Esophagus muscularis mucosa (tissue), 3 donors: ENCODE measurements around the gene ST6GALNAC3.

ENCODE experiments used
- POLR2A ChIP-seq: fragments of 450-650 bp; IDR thresholded peaks from one replicate; pipeline ENCODE4 v1.6.1; 2017; ENCODE audit warnings: antibody characterized with exemption, moderate library complexity, mild to moderate bottlenecking, low read depth
- TF ChIP-seq, protein P1 (sequence below), 3 experiments: fragments of 200-600 bp in 2 of 3; fragments of 450-650 bp in 1 of 3; sonication (generic) in 2 of 3; IDR thresholded peaks; one replicate each; pipeline ENCODE4 v1.5.1; 2017 to 2019; ENCODE audit warnings: antibody characterized with exemption in 3 of 3, mild to moderate bottlenecking in 2 of 3, moderate library complexity in 1 of 3

- TF ChIP-seq, protein P1, sequence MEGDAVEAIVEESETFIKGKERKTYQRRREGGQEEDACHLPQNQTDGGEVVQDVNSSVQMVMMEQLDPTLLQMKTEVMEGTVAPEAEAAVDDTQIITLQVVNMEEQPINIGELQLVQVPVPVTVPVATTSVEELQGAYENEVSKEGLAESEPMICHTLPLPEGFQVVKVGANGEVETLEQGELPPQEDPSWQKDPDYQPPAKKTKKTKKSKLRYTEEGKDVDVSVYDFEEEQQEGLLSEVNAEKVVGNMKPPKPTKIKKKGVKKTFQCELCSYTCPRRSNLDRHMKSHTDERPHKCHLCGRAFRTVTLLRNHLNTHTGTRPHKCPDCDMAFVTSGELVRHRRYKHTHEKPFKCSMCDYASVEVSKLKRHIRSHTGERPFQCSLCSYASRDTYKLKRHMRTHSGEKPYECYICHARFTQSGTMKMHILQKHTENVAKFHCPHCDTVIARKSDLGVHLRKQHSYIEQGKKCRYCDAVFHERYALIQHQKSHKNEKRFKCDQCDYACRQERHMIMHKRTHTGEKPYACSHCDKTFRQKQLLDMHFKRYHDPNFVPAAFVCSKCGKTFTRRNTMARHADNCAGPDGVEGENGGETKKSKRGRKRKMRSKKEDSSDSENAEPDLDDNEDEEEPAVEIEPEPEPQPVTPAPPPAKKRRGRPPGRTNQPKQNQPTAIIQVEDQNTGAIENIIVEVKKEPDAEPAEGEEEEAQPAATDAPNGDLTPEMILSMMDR (IDR thresholded peaks at IDR 0.05), result no peak
- no peak for TF ChIP-seq POLR2A
Observed at GRCh38 chr1:76084029-76084627, 9.6 kb downstream of the ST6GALNAC3 start.
